ENCODE measurements around the gene EP400.

The EP400 gene

GRCh38 chr12:132026061-132026795, 76.5 kb downstream of the EP400 start:
- Histone ChIP-seq H3K9me3 (ENCODE audit: severe bottlenecking) (no peaks in the 10 kb centered on the region), H3K36me3 (peaks cover 89% of the 10 kb centered on the region), H3K27ac (no peak overlapping the region), H3K4me3 (ENCODE audit: low read depth, low read length) (no peak overlapping the region), H3K27me3 (ENCODE audit: insufficient read depth, low read depth, severe bottlenecking) (no peaks in the 10 kb centered on the region)
- DNase-seq = no peak
- no peak for TF ChIP-seq CTCF (IDR thresholded peaks at IDR 0.05; ENCODE audit: low read depth, low read length)

- Histone ChIP-seq H3K4me3 (ENCODE audit: low read depth, low read length) (no peak overlapping the region), H3K27ac (no peak overlapping the region), H3K27me3 (ENCODE audit: insufficient read depth, low read depth, severe bottlenecking) (no peaks in the 10 kb centered on the region), H3K9me3 (ENCODE audit: severe bottlenecking) (no peaks in the 10 kb centered on the region), H3K36me3 (peaks cover 87% of the 10 kb centered on the region)
- no peak for DNase-seq
- no peak for TF ChIP-seq CTCF (IDR thresholded peaks at IDR 0.05; ENCODE audit: low read depth, low read length)
Measured at GRCh38 chr12:132026796-132027500, 77.2 kb downstream of the EP400 start.

GRCh38 chr12:132027636-132028035, 77.9 kb downstream of the EP400 start:
- no peak for DNase-seq
- Histone ChIP-seq H3K36me3 (peaks cover 87% of the 10 kb centered on the region), H3K27ac (no peak overlapping the region), H3K4me3 (ENCODE audit: low read depth, low read length) (no peak overlapping the region), H3K27me3 (ENCODE audit: insufficient read depth, low read depth, severe bottlenecking) (no peaks in the 10 kb centered on the region), H3K9me3 (ENCODE audit: severe bottlenecking) (no peaks in the 10 kb centered on the region)
- TF ChIP-seq CTCF (IDR thresholded peaks at IDR 0.05; ENCODE audit: low read depth, low read length) = no peak

GRCh38 chr12:132028111-132028510, 78.4 kb downstream of the EP400 start:
- H3K4me3 ChIP-seq (ENCODE audit: low read depth, low read length) = no peak overlapping the region
- H3K27ac ChIP-seq = no peak overlapping the region
- no peaks in the 10 kb centered on the region for H3K27me3 ChIP-seq (ENCODE audit: insufficient read depth, low read depth, severe bottlenecking)
- H3K36me3 ChIP-seq = peaks cover 91% of the 10 kb centered on the region
- no peak for DNase-seq
- H3K9me3 ChIP-seq (ENCODE audit: severe bottlenecking) = no peaks in the 10 kb centered on the region
- no peak for TF ChIP-seq CTCF (IDR thresholded peaks at IDR 0.05; ENCODE audit: low read depth, low read length)

- Histone ChIP-seq H3K27ac (no peak overlapping the region), H3K4me3 (ENCODE audit: low read depth, low read length) (no peak overlapping the region), H3K27me3 (ENCODE audit: insufficient read depth, low read depth, severe bottlenecking) (no peaks in the 10 kb centered on the region), H3K36me3 (peaks cover 95% of the 10 kb centered on the region), H3K9me3 (ENCODE audit: severe bottlenecking) (no peaks in the 10 kb centered on the region)
- no peak for TF ChIP-seq CTCF (IDR thresholded peaks at IDR 0.05; ENCODE audit: low read depth, low read length)
- no peak for DNase-seq
Measured at GRCh38 chr12:132029503-132030300, 80.0 kb downstream of the EP400 start.
